Measurements from ENCODE around the gene CRMP1.
A peak's percentile ranks its signal among the peaks of the same experiment; 100 is the strongest.

Gene CRMP1

GRCh38 chr4:5930876-5931275 is 38.0 kb upstream of the CRMP1 start:
- Histone ChIP-seq H3K14ac (ENCODE audit: low read length) (no peak overlapping the region), H2BK120ac (ENCODE audit: low read depth, low read length) (no peak overlapping the region), H2BK12ac (ENCODE audit: low read length) (no peak overlapping the region), H3K4ac (ENCODE audit: low read length) (no peak overlapping the region), H2BK15ac (ENCODE audit: low read length) (no peak overlapping the region), H3K4me1 (ENCODE audit: control insufficient read depth in 2 of 2, insufficient read depth in 1 of 2, low read depth in 1 of 2, low read length in 2 of 2) (peaks cover 0 to 2% of the 10 kb centered on the region in 2 donors), H3K27me3 (ENCODE audit: control insufficient read depth in 3 of 3, insufficient read depth in 3 of 3, low read depth in 1 of 3, low read length in 3 of 3) (peaks cover 0 to 35% (median 3%) of the 10 kb centered on the region in 3 experiments), H3K23ac (ENCODE audit: low read depth, low read length, poor library complexity) (no peak overlapping the region), H3K9me3 (replicated peaks in 1 of 2; ENCODE audit: control insufficient read depth in 2 of 2, insufficient read depth in 1 of 2, low read depth in 1 of 2, low read length in 2 of 2) (no peaks in the 10 kb centered on the region), H4K91ac (ENCODE audit: low read depth, low read length, poor library complexity) (no peak overlapping the region), H3K27ac (replicated peaks; ENCODE audit: low read length) (no peak overlapping the region), H2BK5ac (ENCODE audit: low read length) (no peak overlapping the region), H3K4me3 (ENCODE audit: low read length in 2 of 2) (no peak overlapping the region), H3K79me1 (ENCODE audit: low read depth, low read length) (no peaks in the 10 kb centered on the region), H3K4me2 (ENCODE audit: insufficient read depth, low read length, poor library complexity, severe bottlenecking) (no peak overlapping the region), H2AK5ac (ENCODE audit: low read depth, low read length) (peak overlapping the region; percentile 22), H3K9ac (ENCODE audit: low read depth, low read length, poor library complexity) (no peak overlapping the region), H2AFZ (ENCODE audit: low read length) (no peak overlapping the region), H3K18ac (ENCODE audit: low read length) (no peak overlapping the region), H4K8ac (ENCODE audit: low read depth, low read length) (no peak overlapping the region), H3K36me3 (replicated peaks in 1 of 2; ENCODE audit: control insufficient read depth in 2 of 2, insufficient read depth in 2 of 2, low read length in 2 of 2) (no peaks in the 10 kb centered on the region)
- WGBS, 2 donors (ENCODE audit: extremely low coverage in 2 of 2, insufficient read length in 2 of 2, insufficient replicate concordance in 1 of 2), result no CpG with 5 or more reads among the region's 7 CpGs
- DNase-seq (ENCODE audit: low spot score), result no peak

GRCh38 chr4:5930456-5930855 is 37.6 kb upstream of the CRMP1 start:
- H2BK120ac ChIP-seq (ENCODE audit: low read depth, low read length), result no peak overlapping the region
- no peak overlapping the region for H2AFZ ChIP-seq (ENCODE audit: low read length)
- no peak overlapping the region for H3K14ac ChIP-seq (ENCODE audit: low read length)
- no peak overlapping the region for H3K4ac ChIP-seq (ENCODE audit: low read length)
- no CpG with 5 or more reads among the region's 8 CpGs for WGBS, 2 donors (ENCODE audit: extremely low coverage in 2 of 2, insufficient read length in 2 of 2, insufficient replicate concordance in 1 of 2)
- H3K18ac ChIP-seq (ENCODE audit: low read length), result no peak overlapping the region
- H3K4me3 ChIP-seq (ENCODE audit: low read length in 2 of 2), result no peak overlapping the region
- H3K79me1 ChIP-seq (ENCODE audit: low read depth, low read length), result no peaks in the 10 kb centered on the region
- peaks cover 0 to 39% (median 3%) of the 10 kb centered on the region in 3 experiments for H3K27me3 ChIP-seq (ENCODE audit: control insufficient read depth in 3 of 3, insufficient read depth in 3 of 3, low read depth in 1 of 3, low read length in 3 of 3)
- no peak overlapping the region for H3K23ac ChIP-seq (ENCODE audit: low read depth, low read length, poor library complexity)
- H2BK15ac ChIP-seq (ENCODE audit: low read length), result no peak overlapping the region
- DNase-seq (ENCODE audit: low spot score), result no peak
- no peak overlapping the region for H2BK5ac ChIP-seq (ENCODE audit: low read length)
- peak overlapping the region; percentile 22 for H2AK5ac ChIP-seq (ENCODE audit: low read depth, low read length)
- H4K8ac ChIP-seq (ENCODE audit: low read depth, low read length), result no peak overlapping the region
- H4K91ac ChIP-seq (ENCODE audit: low read depth, low read length, poor library complexity), result no peak overlapping the region
- no peak overlapping the region for H3K9ac ChIP-seq (ENCODE audit: low read depth, low read length, poor library complexity)
- no peak overlapping the region for H3K27ac ChIP-seq (replicated peaks; ENCODE audit: low read length)
- peaks cover 4 to 6% of the 10 kb centered on the region in 2 donors for H3K4me1 ChIP-seq (ENCODE audit: control insufficient read depth in 2 of 2, insufficient read depth in 1 of 2, low read depth in 1 of 2, low read length in 2 of 2)
- H2BK12ac ChIP-seq (ENCODE audit: low read length), result no peak overlapping the region
- no peaks in the 10 kb centered on the region for H3K36me3 ChIP-seq (replicated peaks in 1 of 2; ENCODE audit: control insufficient read depth in 2 of 2, insufficient read depth in 2 of 2, low read length in 2 of 2)
- no peaks in the 10 kb centered on the region for H3K9me3 ChIP-seq (replicated peaks in 1 of 2; ENCODE audit: control insufficient read depth in 2 of 2, insufficient read depth in 1 of 2, low read depth in 1 of 2, low read length in 2 of 2)
- no peak overlapping the region for H3K4me2 ChIP-seq (ENCODE audit: insufficient read depth, low read length, poor library complexity, severe bottlenecking)

GRCh38 chr4:5928844-5929420 is 36.0 kb upstream of the CRMP1 start:
- DNase-seq (ENCODE audit: low spot score), result no peak
- no peak overlapping the region for H2BK15ac ChIP-seq (ENCODE audit: low read length)
- H2AK5ac ChIP-seq (ENCODE audit: low read depth, low read length), result no peak overlapping the region
- no peak overlapping the region for H4K8ac ChIP-seq (ENCODE audit: low read depth, low read length)
- no peak overlapping the region for H3K9ac ChIP-seq (ENCODE audit: low read depth, low read length, poor library complexity)
- H2BK12ac ChIP-seq (ENCODE audit: low read length), result no peak overlapping the region
- no peak overlapping the region for H3K4ac ChIP-seq (ENCODE audit: low read length)
- no peaks in the 10 kb centered on the region for H3K79me1 ChIP-seq (ENCODE audit: low read depth, low read length)
- no peak overlapping the region for H2AFZ ChIP-seq (ENCODE audit: low read length)
- H3K4me3 ChIP-seq (ENCODE audit: low read length in 2 of 2), result no peak overlapping the region
- H2BK120ac ChIP-seq (ENCODE audit: low read depth, low read length), result no peak overlapping the region
- peaks cover 0 to 39% (median 3%) of the 10 kb centered on the region in 3 experiments for H3K27me3 ChIP-seq (ENCODE audit: control insufficient read depth in 3 of 3, insufficient read depth in 3 of 3, low read depth in 1 of 3, low read length in 3 of 3)
- no peak overlapping the region for H3K4me2 ChIP-seq (ENCODE audit: insufficient read depth, low read length, poor library complexity, severe bottlenecking)
- H3K9me3 ChIP-seq (replicated peaks in 1 of 2; ENCODE audit: control insufficient read depth in 2 of 2, insufficient read depth in 1 of 2, low read depth in 1 of 2, low read length in 2 of 2), result no peaks in the 10 kb centered on the region
- no peak overlapping the region for H2BK5ac ChIP-seq (ENCODE audit: low read length)
- no peak overlapping the region for H3K27ac ChIP-seq (replicated peaks; ENCODE audit: low read length)
- H4K91ac ChIP-seq (ENCODE audit: low read depth, low read length, poor library complexity), result no peak overlapping the region
- peaks cover 6 to 7% of the 10 kb centered on the region in 2 donors for H3K4me1 ChIP-seq (ENCODE audit: control insufficient read depth in 2 of 2, insufficient read depth in 1 of 2, low read depth in 1 of 2, low read length in 2 of 2)
- H3K23ac ChIP-seq (ENCODE audit: low read depth, low read length, poor library complexity), result no peak overlapping the region
- no peak overlapping the region for H3K18ac ChIP-seq (ENCODE audit: low read length)
- WGBS, 2 donors (ENCODE audit: extremely low coverage in 2 of 2, insufficient read length in 2 of 2, insufficient replicate concordance in 1 of 2), result no CpG with 5 or more reads among the region's 8 CpGs
- no peaks in the 10 kb centered on the region for H3K36me3 ChIP-seq (replicated peaks in 1 of 2; ENCODE audit: control insufficient read depth in 2 of 2, insufficient read depth in 2 of 2, low read length in 2 of 2)
- no peak overlapping the region for H3K14ac ChIP-seq (ENCODE audit: low read length)

GRCh38 chr4:5928274-5928673 is 35.4 kb upstream of the CRMP1 start:
- no peak overlapping the region for H3K4me2 ChIP-seq (ENCODE audit: insufficient read depth, low read length, poor library complexity, severe bottlenecking)
- H2AFZ ChIP-seq (ENCODE audit: low read length), result no peak overlapping the region
- no peaks in the 10 kb centered on the region for H3K79me1 ChIP-seq (ENCODE audit: low read depth, low read length)
- peak overlapping the region; percentile 24 for H3K9ac ChIP-seq (ENCODE audit: low read depth, low read length, poor library complexity)
- H3K4me1 ChIP-seq (ENCODE audit: control insufficient read depth in 2 of 2, insufficient read depth in 1 of 2, low read depth in 1 of 2, low read length in 2 of 2), result peaks cover 6 to 7% of the 10 kb centered on the region in 2 donors
- no peak overlapping the region for H4K8ac ChIP-seq (ENCODE audit: low read depth, low read length)
- H3K36me3 ChIP-seq (replicated peaks in 1 of 2; ENCODE audit: control insufficient read depth in 2 of 2, insufficient read depth in 2 of 2, low read length in 2 of 2), result no peaks in the 10 kb centered on the region
- H3K27ac ChIP-seq (replicated peaks; ENCODE audit: low read length), result no peak overlapping the region
- no peak overlapping the region for H3K4me3 ChIP-seq (ENCODE audit: low read length in 2 of 2)
- no peaks in the 10 kb centered on the region for H3K9me3 ChIP-seq (replicated peaks in 1 of 2; ENCODE audit: control insufficient read depth in 2 of 2, insufficient read depth in 1 of 2, low read depth in 1 of 2, low read length in 2 of 2)
- H3K4ac ChIP-seq (ENCODE audit: low read length), result no peak overlapping the region
- DNase-seq (ENCODE audit: low spot score), result no peak
- H4K91ac ChIP-seq (ENCODE audit: low read depth, low read length, poor library complexity), result no peak overlapping the region
- no CpG with 5 or more reads among the region's 8 CpGs for WGBS, 2 donors (ENCODE audit: extremely low coverage in 2 of 2, insufficient read length in 2 of 2, insufficient replicate concordance in 1 of 2)
- H2BK15ac ChIP-seq (ENCODE audit: low read length), result no peak overlapping the region
- peaks cover 0 to 39% (median 3%) of the 10 kb centered on the region in 3 experiments for H3K27me3 ChIP-seq (ENCODE audit: control insufficient read depth in 3 of 3, insufficient read depth in 3 of 3, low read depth in 1 of 3, low read length in 3 of 3)
- H2BK120ac ChIP-seq (ENCODE audit: low read depth, low read length), result no peak overlapping the region
- H2AK5ac ChIP-seq (ENCODE audit: low read depth, low read length), result no peak overlapping the region
- no peak overlapping the region for H3K14ac ChIP-seq (ENCODE audit: low read length)
- H3K18ac ChIP-seq (ENCODE audit: low read length), result no peak overlapping the region
- no peak overlapping the region for H2BK12ac ChIP-seq (ENCODE audit: low read length)
- no peak overlapping the region for H2BK5ac ChIP-seq (ENCODE audit: low read length)
- H3K23ac ChIP-seq (ENCODE audit: low read depth, low read length, poor library complexity), result no peak overlapping the region

Data from neuronal stem cell (in vitro differentiated cells).